ENCODE measurements around the gene HIGD1A. TPM values are rescaled to one million over a fixed set of nuclear protein-coding genes. Genes with fewer than 3 reads are reported as not detected.

The HIGD1A gene
- total RNA-seq, 1 donor from 2014 or later: 96.7 TPM

DNA sequence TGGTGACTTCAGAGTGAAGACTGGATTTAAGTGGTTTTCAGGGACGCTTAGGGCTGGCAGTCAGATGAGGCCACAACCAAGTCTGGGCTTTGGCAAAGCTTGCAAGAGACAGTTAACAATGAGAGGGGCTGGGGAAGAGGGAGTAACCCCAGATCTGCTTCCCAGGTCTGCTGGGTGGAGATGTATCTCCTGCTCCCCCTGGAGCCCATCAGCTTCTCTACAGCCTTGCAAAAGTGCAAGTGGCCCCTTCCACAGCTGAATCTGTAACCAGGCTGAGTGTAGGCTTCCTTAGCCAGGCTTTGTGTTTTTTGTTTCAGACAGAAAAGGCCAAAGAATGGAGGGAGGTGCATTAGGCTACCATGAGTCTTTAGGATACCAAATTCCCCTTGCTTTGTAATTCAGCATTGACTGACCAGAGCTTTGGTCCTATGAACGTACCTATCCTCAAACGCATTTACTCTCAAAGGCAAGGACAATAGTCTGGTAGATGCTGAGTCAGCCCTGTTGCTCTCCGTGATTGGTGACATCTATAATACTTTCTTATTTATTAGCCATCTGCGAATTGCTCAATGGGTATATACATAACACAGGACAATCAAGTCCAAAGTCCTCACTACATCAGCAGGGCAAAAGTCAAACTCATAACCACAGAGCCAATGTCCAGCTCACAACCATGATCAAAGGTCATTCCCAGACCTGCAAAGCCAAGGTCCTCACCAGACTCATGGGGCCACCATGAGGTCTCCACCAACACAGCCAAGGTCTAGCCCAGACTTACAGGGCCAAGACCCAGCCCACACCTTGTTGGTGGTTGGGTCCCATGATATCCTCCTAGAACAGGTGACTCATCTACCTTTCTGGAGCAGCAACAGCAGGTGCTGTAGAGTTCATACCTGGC lies 48.4 kb downstream of the HIGD1A start:
- peak; percentile 74 for DNase-seq (ENCODE audit: low spot score)

- no peak for DNase-seq (ENCODE audit: low spot score)
Measured at GRCh38 chr3:42753757-42754156, 50.5 kb downstream of the HIGD1A start.

GRCh38 chr3:42752961-42753360 lies 51.3 kb downstream of the HIGD1A start:
- no peak for DNase-seq (ENCODE audit: low spot score)

- no peak for DNase-seq (ENCODE audit: low spot score)
Measured at GRCh38 chr3:42752441-42752840, 51.8 kb downstream of the HIGD1A start.

- DNase-seq (ENCODE audit: low spot score): no peak
Measured at GRCh38 chr3:42751609-42752008, 52.7 kb downstream of the HIGD1A start.

DNA sequence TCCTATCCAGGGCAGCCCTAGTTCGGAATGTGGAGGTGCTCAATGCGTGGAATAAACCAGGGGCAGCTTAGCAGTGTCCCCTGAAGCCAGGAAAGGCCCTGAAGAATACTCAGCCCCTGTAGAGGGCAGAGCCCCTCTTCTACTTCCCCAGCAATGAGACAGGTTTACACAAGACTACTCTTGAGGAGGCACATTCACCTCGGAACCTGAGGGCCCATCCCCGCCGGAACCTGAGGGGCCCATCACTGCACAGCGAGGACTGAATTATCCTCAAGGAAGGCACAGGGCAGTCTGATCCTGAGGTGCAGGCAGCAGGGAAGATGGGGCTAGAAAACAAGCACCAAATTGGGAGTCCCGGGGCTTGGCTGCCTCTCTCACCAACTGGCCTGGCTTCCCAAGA lies 53.5 kb downstream of the HIGD1A start:
- no peak for DNase-seq (ENCODE audit: low spot score)

DNA sequence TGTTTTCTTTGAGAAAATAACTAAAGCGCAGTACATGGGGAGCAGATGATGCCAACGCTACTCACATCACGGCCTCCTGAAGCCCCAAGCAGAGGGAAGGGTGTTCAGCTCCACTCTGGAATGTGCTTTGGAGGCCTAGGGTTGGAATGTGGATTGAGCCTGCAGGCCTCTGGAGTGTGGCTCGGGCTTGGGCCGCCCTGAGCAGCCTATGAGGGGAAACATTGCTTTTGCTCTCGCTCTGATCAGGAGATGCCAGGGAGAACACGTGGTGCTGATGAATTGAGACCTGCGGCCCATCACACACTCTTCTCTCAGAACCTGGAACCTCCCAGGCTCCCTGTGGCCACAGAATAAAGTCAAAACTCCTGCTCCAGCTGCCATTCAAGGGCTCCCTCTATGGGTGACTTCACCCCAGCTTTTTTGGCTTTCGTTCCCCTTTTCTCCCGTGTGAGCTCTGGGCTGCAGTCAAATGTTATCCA lies 54.5 kb downstream of the HIGD1A start:
- no peak for DNase-seq (ENCODE audit: low spot score)

GRCh38 chr3:42749025-42749752 lies 55.1 kb downstream of the HIGD1A start:
- DNase-seq (ENCODE audit: low spot score): no peak

- no peak for DNase-seq (ENCODE audit: low spot score)
Measured at GRCh38 chr3:42747581-42747980, 56.7 kb downstream of the HIGD1A start.

- peak; percentile 37 for DNase-seq (ENCODE audit: low spot score)
Measured at GRCh38 chr3:42746455-42747450, 57.5 kb downstream of the HIGD1A start.

DNA sequence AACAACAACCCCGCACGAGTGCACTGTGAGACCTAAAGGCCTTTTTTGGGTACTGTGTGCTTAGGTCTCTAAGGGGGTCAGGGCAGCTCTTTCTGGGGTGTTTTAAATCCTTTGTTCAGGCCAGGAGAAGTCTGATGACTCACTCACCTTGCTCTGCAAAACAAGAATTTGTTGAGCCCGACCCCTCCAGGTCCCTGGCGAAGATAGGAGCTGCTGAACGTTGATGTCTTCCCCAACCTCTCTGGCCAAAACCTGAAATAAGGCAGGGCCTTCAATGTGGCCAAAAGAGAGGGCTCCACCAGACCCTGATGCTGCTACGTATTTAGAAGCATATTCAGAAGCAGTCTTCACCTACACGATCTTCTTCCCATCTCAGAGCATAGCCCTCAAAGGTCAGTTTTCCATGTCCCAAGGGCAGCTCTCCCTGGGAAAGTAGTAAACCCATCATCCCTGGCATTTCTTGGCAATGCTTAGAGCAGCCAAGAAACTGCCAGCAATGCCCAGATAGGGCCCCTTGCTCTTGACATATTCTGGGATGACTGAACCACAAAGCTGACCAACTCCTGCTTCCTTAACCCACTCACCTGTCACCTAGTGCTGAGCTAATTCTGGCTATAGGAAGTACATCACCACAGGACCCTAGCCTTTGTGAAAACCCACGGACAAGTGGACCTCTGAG lies 58.4 kb downstream of the HIGD1A start:
- DNase-seq (ENCODE audit: low spot score): no peak

DNA sequence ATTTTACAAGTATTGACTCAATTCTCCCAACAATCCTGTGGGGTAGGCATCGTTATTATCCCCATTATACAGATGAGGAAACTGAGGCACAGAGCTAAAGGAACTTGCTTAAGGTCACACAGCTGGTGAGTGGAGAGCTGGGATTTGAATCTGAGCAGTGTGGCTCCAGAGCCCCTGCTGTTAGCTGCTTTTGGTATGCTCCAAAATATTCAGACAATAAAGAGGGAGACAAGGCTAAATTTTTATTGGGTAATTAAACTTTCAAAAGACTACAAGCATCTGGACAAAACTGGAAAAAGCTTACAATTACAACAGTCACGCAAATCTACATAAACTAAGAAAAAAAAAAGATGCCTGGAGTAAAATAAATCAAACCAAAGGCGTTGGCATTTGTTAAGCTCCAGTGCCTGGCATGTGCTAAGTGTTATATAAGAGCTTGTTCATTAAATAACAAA lies 59.0 kb downstream of the HIGD1A start:
- DNase-seq (ENCODE audit: low spot score): no peak

DNA sequence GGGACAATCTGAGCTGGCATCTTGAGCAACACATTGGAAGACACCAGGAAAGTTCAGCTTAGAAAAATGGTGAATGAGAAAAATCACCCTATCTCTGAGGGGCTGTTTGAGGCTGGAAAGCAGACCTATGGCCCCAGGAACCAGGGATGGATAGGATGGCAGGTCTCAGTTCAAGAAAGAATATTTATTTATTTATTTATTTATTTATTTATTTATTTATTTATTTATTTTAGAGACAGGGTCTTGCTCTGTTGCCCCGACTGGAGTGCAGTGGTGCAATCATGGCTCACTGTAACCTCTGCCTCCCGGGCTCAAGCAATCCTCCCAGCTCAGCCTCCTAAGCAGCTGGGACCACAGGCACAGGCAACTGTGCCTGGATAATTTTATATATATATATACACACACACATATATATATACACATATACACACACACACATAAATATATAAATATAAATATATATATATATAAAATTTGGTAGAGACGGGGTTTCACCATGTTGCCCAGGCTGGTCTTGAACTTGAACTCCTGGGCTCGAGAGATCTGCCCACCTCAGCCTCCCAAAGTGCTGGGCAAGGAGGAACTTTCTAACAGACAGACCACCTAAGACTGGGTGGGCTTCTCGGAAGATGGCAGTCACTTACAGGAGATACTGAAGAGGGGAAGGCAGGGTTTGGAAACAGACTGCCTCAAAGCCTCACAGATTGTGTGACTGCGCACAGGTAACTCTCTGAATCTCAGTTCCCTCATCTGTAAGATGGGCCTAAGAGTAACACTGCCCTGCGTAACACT lies 60.9 kb downstream of the HIGD1A start:
- DNase-seq (ENCODE audit: low spot score): peak; percentile 7

- no peak for DNase-seq (ENCODE audit: low spot score)
Measured at GRCh38 chr3:42742688-42743087, 61.6 kb downstream of the HIGD1A start.

DNA sequence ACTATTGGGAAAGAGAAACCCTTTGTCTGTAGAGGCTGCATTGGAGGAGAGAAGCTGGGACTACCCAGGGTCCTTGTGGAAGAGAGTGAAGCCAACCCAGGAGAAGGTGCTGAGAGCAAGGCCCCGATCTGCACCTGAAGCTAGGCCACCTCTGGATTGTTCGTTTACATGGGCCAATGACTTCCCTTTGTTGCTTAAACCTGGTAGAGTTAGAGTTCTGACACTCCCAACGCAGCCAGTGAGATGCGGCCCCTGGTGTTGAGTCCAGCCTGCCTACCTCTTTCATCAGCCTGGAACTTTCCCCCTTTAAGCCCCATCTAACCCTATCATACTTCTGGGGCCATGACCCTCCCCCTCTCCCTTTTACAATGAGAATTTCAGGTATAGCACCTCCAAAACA lies 62.0 kb downstream of the HIGD1A start:
- DNase-seq (ENCODE audit: low spot score): no peak

DNA sequence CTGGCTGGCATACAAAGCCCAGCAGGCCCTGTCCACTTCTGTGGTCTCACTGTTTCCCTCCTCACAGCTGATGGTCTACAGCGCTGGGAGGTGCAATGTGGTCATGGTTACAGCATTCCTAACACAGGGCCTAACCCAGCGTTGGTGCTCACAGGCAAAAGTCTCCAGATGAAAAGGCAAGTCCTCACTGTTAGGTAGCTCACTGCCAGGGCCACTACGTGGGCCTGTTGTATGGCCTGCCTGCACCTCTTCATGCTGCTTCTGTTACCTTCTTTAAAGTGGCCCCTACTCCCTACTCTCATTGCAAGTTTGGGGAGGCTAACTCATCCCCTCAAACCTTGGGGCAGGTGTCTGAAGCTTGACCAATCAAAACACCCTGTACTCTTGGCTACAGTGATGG lies 62.5 kb downstream of the HIGD1A start:
- DNase-seq (ENCODE audit: low spot score): no peak

GRCh38 chr3:42739401-42740158 lies 64.7 kb downstream of the HIGD1A start:
- DNase-seq (ENCODE audit: low spot score): peak; percentile 7

- no peak for DNase-seq (ENCODE audit: low spot score)
Measured at GRCh38 chr3:42736531-42736930, 67.8 kb downstream of the HIGD1A start.

- DNase-seq (ENCODE audit: low spot score): no peak
Measured at GRCh38 chr3:42736081-42736480, 68.2 kb downstream of the HIGD1A start.
